NCI-H187 (cell line): ENCODE measurements around the gene TMEM255B.
A peak's percentile ranks its signal among the peaks of the same experiment; 100 is the strongest.

Source experiments
- DNase-seq, 2 experiments: peaks; one replicate each; lab custom pipeline; 2025; lab: John Stamatoyannopoulos, UW

TMEM255B gene

DNA sequence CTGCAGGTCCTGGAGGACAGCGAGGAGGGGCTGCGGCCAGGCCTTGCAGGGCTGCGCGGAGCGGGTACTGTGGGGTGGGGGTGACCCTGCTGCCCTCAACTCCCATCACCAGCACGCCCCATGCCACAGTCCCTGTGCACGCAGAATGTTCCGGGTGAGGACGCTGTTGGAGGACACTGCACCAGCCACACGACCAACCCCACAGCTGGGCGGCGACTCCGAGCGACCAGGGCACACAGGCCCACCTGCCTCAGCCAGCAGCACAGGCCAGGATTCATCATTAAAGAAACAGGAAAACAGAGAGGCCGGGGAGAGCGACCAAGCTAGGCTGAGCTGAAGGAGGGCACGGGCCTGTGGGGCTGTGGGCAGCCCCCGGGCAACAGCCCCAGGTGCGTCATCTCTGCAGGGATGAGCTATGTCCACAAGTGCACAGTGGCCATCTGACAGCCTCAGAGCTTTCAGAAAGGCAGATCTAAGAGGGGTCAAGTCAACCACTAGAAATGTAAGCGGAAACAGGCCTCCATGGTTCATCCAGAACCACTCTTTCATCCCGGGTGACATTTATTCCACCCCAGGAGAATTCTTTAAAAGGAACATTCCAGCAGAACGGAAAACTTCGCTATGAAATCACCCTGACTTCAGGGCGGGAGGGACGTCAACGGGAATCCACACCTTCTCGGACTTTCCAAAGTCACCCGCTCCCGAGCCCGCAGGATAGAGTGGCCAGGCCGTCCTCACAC, 103.3 kb downstream of the TMEM255B start:
- DNase-seq: no peak

- DNase-seq: no peak
Observed at GRCh38 chr13:113862931-113863523, 104.0 kb downstream of the TMEM255B start.

DNA sequence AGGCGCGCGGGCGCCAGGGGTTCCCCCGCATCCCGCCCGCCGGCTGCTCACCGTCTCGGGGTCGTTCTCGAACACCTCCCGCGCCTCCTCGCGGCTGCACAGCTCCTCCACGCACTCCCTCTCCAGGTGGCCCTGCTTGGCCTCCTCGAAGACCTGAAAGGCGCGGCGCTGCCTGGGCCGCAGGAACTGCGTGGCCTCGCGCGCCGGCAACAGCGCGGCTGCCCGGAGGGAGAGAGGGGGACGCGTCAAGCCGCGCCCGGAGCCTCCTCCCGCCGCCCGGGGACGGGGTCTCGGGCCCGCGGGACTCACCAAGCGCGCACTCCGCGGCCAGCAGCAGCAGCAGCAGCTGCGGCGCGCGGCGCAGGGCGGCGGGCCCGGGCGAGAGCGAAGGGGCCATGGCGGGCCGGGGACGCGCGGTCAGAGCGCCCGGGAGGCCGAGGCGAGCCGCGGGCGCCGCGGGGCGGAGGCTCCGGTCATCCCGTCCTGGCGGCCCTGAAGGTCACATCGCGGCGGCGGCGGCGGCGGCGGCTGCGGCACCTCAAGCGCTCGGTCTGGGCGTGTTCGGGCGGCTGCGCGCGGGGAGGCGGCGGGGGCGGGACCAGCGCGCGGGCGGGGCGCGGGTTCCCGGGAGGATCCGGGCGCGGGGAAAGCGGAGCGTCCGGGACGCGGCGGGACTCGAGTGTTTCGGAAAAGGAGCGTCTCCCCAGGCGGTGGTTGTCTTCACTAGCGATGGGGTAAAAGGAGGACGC, 104.7 kb downstream of the TMEM255B start, which contains the start of gene GAS6:
TSS of gene GAS6 (minus strand) at position 553 of the 749 bp plus-strand sequence. CDS start at position 397, 156 bp downstream.
- DNase-seq: no peak

DNA sequence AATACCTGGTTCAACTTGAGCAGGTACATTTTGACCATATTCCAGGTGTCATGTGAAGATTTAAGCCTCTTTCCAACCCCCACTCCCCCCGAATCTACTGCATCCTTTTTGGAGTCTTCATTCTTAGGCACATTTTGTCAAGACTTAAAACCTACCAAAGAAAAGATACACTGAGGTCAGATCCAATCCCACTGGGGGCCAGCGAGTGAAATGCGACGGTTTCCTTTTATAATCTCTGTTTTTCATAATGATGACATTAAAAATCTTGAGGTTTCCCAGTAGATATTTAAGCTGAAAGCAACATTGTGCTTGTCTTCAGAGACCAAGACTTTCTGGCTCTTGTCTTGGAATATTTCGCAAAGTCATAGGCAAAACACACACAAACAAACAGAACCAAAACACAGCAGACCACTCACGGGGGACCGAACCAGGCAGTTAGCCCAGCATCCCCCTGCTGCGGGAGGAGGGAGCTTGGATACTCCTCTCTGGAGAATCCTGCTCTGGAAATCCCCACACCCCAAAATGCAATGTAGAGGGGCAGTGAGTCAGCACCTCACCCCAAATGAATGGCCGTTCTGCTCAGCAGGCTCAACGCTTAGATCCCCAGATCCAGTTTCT, 105.4 kb downstream of the TMEM255B start:
- DNase-seq: peak in 1 of 2 experiments; percentile 45

- no peak for DNase-seq
Observed at GRCh38 chr13:113865427-113865826, 106.4 kb downstream of the TMEM255B start.
